Lower lobe of right lung (tissue), 2 donors: ENCODE measurements around the gene ENO1. TPM values are rescaled to one million over a fixed set of nuclear protein-coding genes. Genes with fewer than 3 reads are reported as not detected.
A peak's percentile ranks its signal among the peaks of the same experiment; 100 is the strongest.
"Not testable (repeated sequence)": the region's sequence is repeated elsewhere in the genome, so short reads cannot be mapped to it uniquely, and the experiment has no call there.

Experiments
- ATAC-seq, 2 donors: fragments of 200-7000 bp; cut with Tn5 transposase; one replicate each; pipeline ENCODE4 v1.9.1; 2020 to 2022; ENCODE audit warnings: mild to moderate bottlenecking in 2 of 2, moderate library complexity in 2 of 2
- DNase-seq: peaks from one replicate; pipeline ENCODE4 v3.0.0-alpha.2; 2020
- H3K27ac ChIP-seq: fragments of 200-600 bp; one replicate; pipeline ENCODE4 v1.8.0; 2022
- H3K27me3 ChIP-seq: fragments of 200-600 bp; one replicate; pipeline ENCODE4 v1.8.0; 2022; ENCODE audit warnings: low read depth
- H3K36me3 ChIP-seq: fragments of 200-600 bp; one replicate; pipeline ENCODE4 v1.8.0; 2022; ENCODE audit warnings: mild to moderate bottlenecking
- H3K4me1 ChIP-seq: fragments of 200-600 bp; one replicate; pipeline ENCODE4 v1.8.0; 2022
- H3K4me3 ChIP-seq: fragments of 200-600 bp; one replicate; pipeline ENCODE4 v1.8.0; 2022; ENCODE audit warnings: mild to moderate bottlenecking
- H3K9me3 ChIP-seq: fragments of 200-600 bp; one replicate; pipeline ENCODE4 v1.8.0; 2022
- intact Hi-C: fragments of 100-400 bp; cut with DNase I; formaldehyde crosslinking; loops from one replicate; pipeline ENCODE4 v1.11.0; 2022
- total RNA-seq: library from RNA; stranded (reverse); fragmentation: NEBNext Ultra II Directional; extraction: Animal tissue kit (Norgen Biotek cat#: 25700); gene quantifications from one replicate; pipeline ENCODE4 v1.2.1, GENCODE V29; 2021
- TF ChIP-seq, protein P1 (sequence below): fragments of 200-600 bp; IDR thresholded peaks from one replicate; pipeline ENCODE4 v1.8.0; 2022; ENCODE audit warnings: antibody characterized with exemption, mild to moderate bottlenecking
- donor health status: DM: no; HTN: yes; CAD: no; lungs with severe emphysema.

The ENO1 gene
- total RNA-seq, 1 donor from 2014 or later: 580 TPM

DNA sequence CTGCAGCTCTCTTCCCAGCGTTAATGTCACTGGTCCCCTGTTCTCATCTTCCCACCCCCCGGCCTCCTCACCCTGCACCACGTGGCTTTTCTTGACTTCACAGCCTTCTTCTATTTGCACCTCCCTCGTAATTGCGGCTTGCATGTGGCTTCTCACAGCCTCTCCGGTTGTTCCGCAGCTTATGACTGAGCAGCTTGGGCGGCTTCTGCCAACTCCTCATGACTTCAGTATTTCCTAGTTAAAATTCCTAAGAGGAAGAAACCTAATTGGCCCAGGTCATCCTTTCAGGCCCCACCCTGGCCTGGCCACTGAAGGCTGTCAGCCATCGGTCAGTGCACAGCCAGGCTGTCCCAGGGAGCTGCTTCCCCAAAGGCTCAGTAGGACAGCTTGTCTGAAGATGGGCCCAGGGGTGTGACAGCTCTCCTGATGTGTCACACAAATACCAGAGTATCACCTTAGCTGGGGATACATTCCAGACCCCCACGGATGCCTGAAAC lies 52.5 kb downstream of the ENO1 start:
- Histone ChIP-seq H3K4me1 (peaks cover 20% of the 10 kb centered on the region), H3K27ac (no peak overlapping the region), H3K27me3 (no peaks in the 10 kb centered on the region), H3K36me3 (no peaks in the 10 kb centered on the region), H3K9me3 (no peaks in the 10 kb centered on the region), H3K4me3 (no peak overlapping the region)
- intact Hi-C loops: no loop called here
- TF ChIP-seq, protein P1, sequence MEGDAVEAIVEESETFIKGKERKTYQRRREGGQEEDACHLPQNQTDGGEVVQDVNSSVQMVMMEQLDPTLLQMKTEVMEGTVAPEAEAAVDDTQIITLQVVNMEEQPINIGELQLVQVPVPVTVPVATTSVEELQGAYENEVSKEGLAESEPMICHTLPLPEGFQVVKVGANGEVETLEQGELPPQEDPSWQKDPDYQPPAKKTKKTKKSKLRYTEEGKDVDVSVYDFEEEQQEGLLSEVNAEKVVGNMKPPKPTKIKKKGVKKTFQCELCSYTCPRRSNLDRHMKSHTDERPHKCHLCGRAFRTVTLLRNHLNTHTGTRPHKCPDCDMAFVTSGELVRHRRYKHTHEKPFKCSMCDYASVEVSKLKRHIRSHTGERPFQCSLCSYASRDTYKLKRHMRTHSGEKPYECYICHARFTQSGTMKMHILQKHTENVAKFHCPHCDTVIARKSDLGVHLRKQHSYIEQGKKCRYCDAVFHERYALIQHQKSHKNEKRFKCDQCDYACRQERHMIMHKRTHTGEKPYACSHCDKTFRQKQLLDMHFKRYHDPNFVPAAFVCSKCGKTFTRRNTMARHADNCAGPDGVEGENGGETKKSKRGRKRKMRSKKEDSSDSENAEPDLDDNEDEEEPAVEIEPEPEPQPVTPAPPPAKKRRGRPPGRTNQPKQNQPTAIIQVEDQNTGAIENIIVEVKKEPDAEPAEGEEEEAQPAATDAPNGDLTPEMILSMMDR: no peak
- DNase-seq (no peak), ATAC-seq (peak in 1 of 2 donors; percentile 37)

DNA sequence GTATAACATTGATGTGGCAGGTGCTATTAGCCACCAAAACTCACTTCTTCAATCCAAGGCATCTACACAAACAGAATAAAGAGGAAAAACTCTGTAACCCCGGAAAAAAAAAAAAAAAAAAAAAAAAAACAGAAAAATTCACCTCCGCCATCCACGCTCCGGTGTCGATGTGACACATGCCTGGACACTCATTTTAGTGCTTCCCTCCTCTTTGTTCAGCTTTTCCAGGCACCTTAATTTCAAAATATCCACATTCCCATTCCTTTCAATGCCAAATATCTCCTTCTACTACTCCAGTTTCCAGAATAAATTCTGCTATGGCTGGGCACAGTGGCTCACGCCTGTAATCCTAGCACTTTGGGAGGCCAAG lies 55.2 kb downstream of the ENO1 start:
- Histone ChIP-seq H3K36me3 (no peaks in the 10 kb centered on the region), H3K4me1 (peaks cover 25% of the 10 kb centered on the region), H3K9me3 (no peaks in the 10 kb centered on the region), H3K4me3 (no peak overlapping the region), H3K27me3 (no peaks in the 10 kb centered on the region), H3K27ac (peak overlapping the region; percentile 7)
- TF ChIP-seq, protein P1: no peak
- intact Hi-C loops: no loop called here
- DNase-seq (no peak), ATAC-seq (no peak)

DNA sequence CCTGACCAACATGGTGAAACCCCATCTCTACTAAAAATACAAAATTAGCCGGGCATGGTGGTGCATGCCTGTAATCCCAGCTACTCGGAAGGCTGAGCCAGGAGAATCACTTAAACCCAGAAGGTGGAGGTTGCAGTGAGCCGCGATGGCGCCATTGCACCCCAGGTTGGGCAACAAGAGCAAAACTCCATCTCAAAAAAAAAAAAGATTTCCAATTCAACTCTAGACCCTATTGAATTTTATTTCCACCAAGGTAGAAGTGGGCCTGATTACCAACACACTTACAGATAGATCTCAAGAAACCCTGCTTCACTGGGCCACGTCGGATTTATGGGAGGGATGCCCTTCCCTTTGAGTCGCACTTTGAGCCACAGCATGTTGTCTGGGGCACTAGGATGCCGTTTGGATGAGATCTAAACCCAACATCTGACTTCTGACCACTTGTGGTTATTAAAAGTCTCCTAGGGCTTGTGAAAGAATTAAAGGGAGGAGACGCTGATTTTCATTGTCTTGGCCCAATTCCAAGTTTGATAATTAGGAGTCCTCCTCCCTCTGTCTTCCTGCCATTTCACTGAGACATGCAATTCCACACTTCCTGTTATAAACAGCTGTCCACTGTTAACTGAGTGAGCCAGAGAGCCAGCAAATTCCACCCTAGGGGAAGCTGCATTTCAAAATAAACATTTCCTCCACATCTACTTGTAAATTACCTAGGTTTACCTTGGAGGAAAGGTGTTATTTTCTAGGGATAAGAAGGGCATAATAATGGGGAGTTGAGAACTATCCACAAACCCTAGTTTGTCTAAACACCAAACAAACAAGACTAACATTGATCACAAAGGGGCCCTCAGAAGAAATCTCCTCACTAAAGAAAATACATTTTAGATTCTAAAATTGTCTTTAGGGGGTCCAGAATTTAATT lies 55.9 kb downstream of the ENO1 start:
- intact Hi-C loops: no loop called here
- peak; percentile 51 to 68 for ATAC-seq
- Histone ChIP-seq H3K9me3 (no peaks in the 10 kb centered on the region), H3K27ac (peak overlapping the region; percentile 7), H3K4me3 (no peak overlapping the region), H3K27me3 (no peaks in the 10 kb centered on the region), H3K4me1 (peaks cover 27% of the 10 kb centered on the region), H3K36me3 (no peaks in the 10 kb centered on the region)
- no peak for DNase-seq
- TF ChIP-seq, protein P1: no peak

DNA sequence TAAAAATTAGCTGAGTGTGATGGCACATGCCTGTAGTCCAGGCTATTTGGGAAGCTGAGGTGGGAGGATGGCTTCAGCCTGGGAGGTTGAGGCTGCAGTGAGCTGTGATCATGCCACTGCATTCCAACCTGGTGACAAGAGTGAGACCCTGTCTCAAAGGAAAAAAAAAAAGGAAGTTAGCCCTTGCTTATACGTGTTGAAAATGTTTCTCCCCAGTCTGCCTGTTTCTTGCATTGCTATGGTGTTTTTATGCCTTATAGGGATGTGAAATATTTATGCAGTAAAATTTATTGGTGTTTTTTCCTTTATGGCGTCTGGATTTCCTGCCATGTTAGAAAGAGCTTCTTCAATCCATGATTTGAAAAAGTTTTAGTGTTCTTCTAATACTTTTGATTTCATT lies 57.4 kb downstream of the ENO1 start:
- TF ChIP-seq, protein P1: no peak
- Histone ChIP-seq H3K4me1 (peaks cover 32% of the 10 kb centered on the region), H3K4me3 (no peak overlapping the region), H3K27me3 (no peaks in the 10 kb centered on the region), H3K27ac (no peak overlapping the region), H3K9me3 (no peaks in the 10 kb centered on the region), H3K36me3 (no peaks in the 10 kb centered on the region)
- ATAC-seq (no peak), DNase-seq (no peak)
- intact Hi-C loops: no loop called here

DNA sequence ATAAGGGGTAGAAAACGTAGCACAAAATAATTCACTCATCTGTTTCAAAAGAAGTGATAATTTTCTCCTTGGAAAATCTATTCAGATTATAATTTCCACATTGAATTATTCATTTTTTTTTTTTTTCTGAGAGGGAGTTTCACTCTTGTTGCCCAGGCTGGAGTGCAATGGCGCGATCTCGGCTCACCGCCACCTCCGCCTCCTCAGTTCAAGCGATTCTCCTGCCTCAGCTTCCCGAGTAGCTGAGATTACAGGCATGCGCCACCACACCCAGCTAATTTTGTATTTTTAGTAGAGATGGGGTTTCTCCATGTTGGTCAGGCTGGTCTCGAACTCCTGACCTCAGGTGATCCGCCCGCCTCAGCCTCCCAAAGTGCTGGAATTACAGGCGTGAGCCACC lies 59.7 kb downstream of the ENO1 start:
- H3K9me3 ChIP-seq, DNase-seq, H3K27me3 ChIP-seq, H3K36me3 ChIP-seq, intact Hi-C loops, ATAC-seq: not testable (repeated sequence)
- Histone ChIP-seq H3K4me1 (peaks cover 53% of the 10 kb centered on the region), H3K27ac (peak overlapping the region; percentile 91), H3K4me3 (peak overlapping the region; percentile 89)

DNA sequence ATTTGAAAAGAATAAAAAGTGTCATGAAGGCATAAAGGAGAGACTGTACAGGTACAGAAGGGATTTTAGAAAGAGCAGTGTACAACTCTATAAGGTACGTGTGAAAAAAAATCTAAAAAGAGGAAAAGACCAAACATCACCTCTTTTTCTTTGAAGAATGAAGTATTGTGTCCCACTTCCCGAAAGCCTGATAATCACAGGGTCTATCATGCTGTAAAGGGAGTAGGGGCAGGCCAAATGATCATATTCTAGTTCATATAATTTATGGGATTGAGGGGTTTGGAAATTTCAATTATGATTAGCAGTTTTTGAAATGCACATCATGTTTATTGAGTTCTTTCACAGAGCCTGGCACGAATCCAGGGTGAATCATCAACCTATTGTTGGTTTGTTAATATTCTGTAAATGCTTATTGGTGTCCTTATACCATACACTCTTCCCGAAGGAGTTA lies 60.1 kb downstream of the ENO1 start:
- H3K27ac ChIP-seq: peak overlapping the region; percentile 91
- peak overlapping the region; percentile 89 for H3K4me3 ChIP-seq
- no peaks in the 10 kb centered on the region for H3K9me3 ChIP-seq
- TF ChIP-seq, protein P1: no peak
- H3K4me1 ChIP-seq: peaks cover 52% of the 10 kb centered on the region
- no peak for ATAC-seq
- no peaks in the 10 kb centered on the region for H3K27me3 ChIP-seq
- DNase-seq: no peak
- intact Hi-C loops: no loop called here
- no peaks in the 10 kb centered on the region for H3K36me3 ChIP-seq
